Measurements from ENCODE around the gene METTL23. TPM values are rescaled to one million over a fixed set of nuclear protein-coding genes. Genes with fewer than 3 reads are reported as not detected.

The METTL23 gene
- total and polyA plus RNA-seq, 2 donors (not counting 3 experiments of a cell fraction or from before 2014, with no cell fraction given): 19.5 to 33.4 TPM

- FAIRE-seq: peak; percentile 44
- ChIA-PET POLR2A (no interaction called here), CTCF (interaction anchor here (1.2 to 4.7 kb wide), 9 partner anchors 11 to 192 kb away, joined by 3 to 30 read pairs (median 8); no protein-coding TSS in a partner anchor)
- intact Hi-C loops (cut with micrococcal nuclease): loop anchor here (1.0 to 10.0 kb wide), 3 partner anchors 34 to 190 kb away; no protein-coding TSS in a partner anchor
- H3K36me3 ChIP-seq (ENCODE audit: control insufficient read depth in 2 of 2, extremely low read depth in 1 of 2, insufficient read depth in 2 of 2, low read length in 2 of 2): peaks cover 16 to 25% of the 10 kb centered on the region in 2 experiments
- H3K4me1 ChIP-seq (ENCODE audit: control insufficient read depth, extremely low read depth, insufficient read depth, low read length): peaks cover 16% of the 10 kb centered on the region
- TF ChIP-seq CTCF (IDR thresholded peaks at IDR 0.05; ENCODE audit: extremely low read depth in 1 of 2, insufficient read depth in 1 of 2, low read depth in 1 of 2, low read length in 2 of 2) (peak; percentile 70 to 72), EZH2 (IDR thresholded peaks at IDR 0.05; ENCODE audit: borderline replicate concordance, low read depth, low read length, severe bottlenecking) (no peak), FOS (IDR thresholded peaks at IDR 0.05; ENCODE audit: borderline replicate concordance, insufficient read depth, low read length) (no peak), MAX (IDR thresholded peaks at IDR 0.05; ENCODE audit: insufficient read depth, insufficient read length) (no peak), POLR2AphosphoS5 (IDR thresholded peaks at IDR 0.05; ENCODE audit: insufficient read depth, low read depth, low read length) (no peak), JUN (IDR thresholded peaks at IDR 0.05; ENCODE audit: borderline replicate concordance, insufficient read depth, insufficient read length, low read depth) (no peak), MYC (IDR thresholded peaks at IDR 0.05; ENCODE audit: low read depth, low read length) (no peak)
- DNase-seq (ENCODE audit: low read depth, low spot score): peak; percentile 57
- H3K9ac ChIP-seq (replicated peaks; ENCODE audit: extremely low read depth, insufficient read depth, low read length): no peak overlapping the region
- H3K4me3 ChIP-seq (replicated peaks in 1 of 3; ENCODE audit: insufficient read depth in 1 of 3, low read depth in 1 of 3, low read length in 3 of 3): no peak overlapping the region
- no peaks in the 10 kb centered on the region for H3K9me1 ChIP-seq (replicated peaks; ENCODE audit: control insufficient read depth, extremely low read depth, insufficient read depth, low read length)
- no peaks in the 10 kb centered on the region for H3K27me3 ChIP-seq (ENCODE audit: control insufficient read depth in 2 of 2, insufficient read depth in 2 of 2, low read length in 2 of 2)
- BruUV-seq (replicated peaks): no TSS peak
- no peaks in the 10 kb centered on the region for H4K20me1 ChIP-seq (replicated peaks; ENCODE audit: control insufficient read depth, extremely low read depth, insufficient read depth, low read length)
- no peak overlapping the region for H3K4me2 ChIP-seq (ENCODE audit: insufficient read depth, low read length)
- no peak overlapping the region for H2AFZ ChIP-seq (ENCODE audit: low read depth, low read length)
- no peaks in the 10 kb centered on the region for H3K9me3 ChIP-seq (replicated peaks; ENCODE audit: control insufficient read depth, insufficient read depth, low read length)
- peaks cover 8% of the 10 kb centered on the region for H3K79me2 ChIP-seq (ENCODE audit: control insufficient read depth, insufficient read depth, low read length)
- H3K27ac ChIP-seq (ENCODE audit: insufficient read depth, low read depth, low read length): no peak overlapping the region
- dilution Hi-C loops (cut with MboI; ENCODE audit: extremely low pct_ligation_motif_present, low sequenced_read_pairs): no loop called here
These were observed 11.7 kb upstream of the METTL23 start for GRCh38 chr17:76714822-76715495.

All from endothelial cell of umbilical vein (primary cell).